ENCODE results near the gene LMTK2.

The LMTK2 gene

GRCh38 chr7:98075801-98076200 lies 30.9 kb upstream of the LMTK2 start:
- no peak for DNase-seq (ENCODE audit: low read depth)
- TF ChIP-seq CTCF (conservative IDR thresholded peaks at IDR 0.05; ENCODE audit: low read depth, low read length): no peak
- H3K4me3 ChIP-seq (ENCODE audit: low read depth, low read length): no peak overlapping the region

GRCh38 chr7:98077762-98078161 lies 28.9 kb upstream of the LMTK2 start:
- no peak for TF ChIP-seq CTCF (conservative IDR thresholded peaks at IDR 0.05; ENCODE audit: low read depth, low read length)
- H3K4me3 ChIP-seq (ENCODE audit: low read depth, low read length): no peak overlapping the region
- no peak for DNase-seq (ENCODE audit: low read depth)

GRCh38 chr7:98078197-98078870 lies 28.3 kb upstream of the LMTK2 start:
- H3K4me3 ChIP-seq (ENCODE audit: low read depth, low read length): no peak overlapping the region
- TF ChIP-seq CTCF (conservative IDR thresholded peaks at IDR 0.05; ENCODE audit: low read depth, low read length): no peak
- no peak for DNase-seq (ENCODE audit: low read depth)

- no peak for DNase-seq (ENCODE audit: low read depth)
- TF ChIP-seq CTCF (conservative IDR thresholded peaks at IDR 0.05; ENCODE audit: low read depth, low read length): no peak
- no peak overlapping the region for H3K4me3 ChIP-seq (ENCODE audit: low read depth, low read length)
Observed at GRCh38 chr7:98079891-98080648, 26.6 kb upstream of the LMTK2 start.

GRCh38 chr7:98081319-98081718 lies 25.3 kb upstream of the LMTK2 start:
- no peak overlapping the region for H3K4me3 ChIP-seq (ENCODE audit: low read depth, low read length)
- DNase-seq (ENCODE audit: low read depth): no peak
- TF ChIP-seq CTCF (conservative IDR thresholded peaks at IDR 0.05; ENCODE audit: low read depth, low read length): no peak

GRCh38 chr7:98084631-98085030 lies 22.0 kb upstream of the LMTK2 start:
- no peak overlapping the region for H3K4me3 ChIP-seq (ENCODE audit: low read depth, low read length)
- DNase-seq (ENCODE audit: low read depth): no peak
- TF ChIP-seq CTCF (conservative IDR thresholded peaks at IDR 0.05; ENCODE audit: low read depth, low read length): no peak

GRCh38 chr7:98085674-98086073 lies 21.0 kb upstream of the LMTK2 start:
- no peak for DNase-seq (ENCODE audit: low read depth)
- no peak overlapping the region for H3K4me3 ChIP-seq (ENCODE audit: low read depth, low read length)
- TF ChIP-seq CTCF (conservative IDR thresholded peaks at IDR 0.05; ENCODE audit: low read depth, low read length): no peak
